HG02678 (cell line): Measurements from ENCODE around the gene TRIM64.
"Not testable (repeated sequence)": the region's sequence is repeated elsewhere in the genome, so short reads cannot be mapped to it uniquely, and the experiment has no call there.

Source experiments
- ATAC-seq: cut with Tn5 transposase; IDR thresholded peaks from one replicate; pipeline ENCODE4 v1.9.1; 2021; ENCODE audit warnings: mild to moderate bottlenecking, moderate library complexity; ENCODE audit not compliant: unreplicated experiment

TRIM64 gene

GRCh38 chr11:89965737-89966136 is at the start of gene TRIM64:
Gene TRIM64 (plus strand): TSS chr11:89966037. CDS start chr11:89968504, 2,467 bp downstream.
- ATAC-seq, result not testable (repeated sequence)

GRCh38 chr11:89922195-89922660 is 43.6 kb upstream of the TRIM64 start, which contains the start of gene TRIM49D1:
Gene TRIM49D1 (minus strand): TSS chr11:89922245. CDS start chr11:89917710, 4,535 bp downstream.
- no peak for ATAC-seq

- ATAC-seq, result not testable (repeated sequence)
Observed at GRCh38 chr11:89923764-89924163, 42.1 kb upstream of the TRIM64 start, which contains the start of gene TRIM49D2. Gene TRIM49D2 (plus strand): TSS chr11:89924064. CDS start chr11:89926762, 2,698 bp downstream.

- ATAC-seq, result not testable (repeated sequence)
Observed at GRCh38 chr11:89960833-89961232, 5.0 kb upstream of the TRIM64 start.
